Activated gamma-delta T cell treated with anti-CD3 and anti-CD28 coated beads, Interleukin-2, amount 50 U/mL, for 16 hours (primary cell): Measurements from ENCODE around the gene GOLGA8A.
"Not testable (repeated sequence)": the region's sequence is repeated elsewhere in the genome, so short reads cannot be mapped to it uniquely, and the experiment has no call there.

Source experiments
- DNase-seq: peaks from one replicate; pipeline ENCODE4 v3.0.0-alpha.2; 2020; ENCODE audit warnings: low read depth

GOLGA8A gene

GRCh38 chr15:34408973-34409372, 28.6 kb downstream of the GOLGA8A start:
- DNase-seq = not testable (repeated sequence)

DNA sequence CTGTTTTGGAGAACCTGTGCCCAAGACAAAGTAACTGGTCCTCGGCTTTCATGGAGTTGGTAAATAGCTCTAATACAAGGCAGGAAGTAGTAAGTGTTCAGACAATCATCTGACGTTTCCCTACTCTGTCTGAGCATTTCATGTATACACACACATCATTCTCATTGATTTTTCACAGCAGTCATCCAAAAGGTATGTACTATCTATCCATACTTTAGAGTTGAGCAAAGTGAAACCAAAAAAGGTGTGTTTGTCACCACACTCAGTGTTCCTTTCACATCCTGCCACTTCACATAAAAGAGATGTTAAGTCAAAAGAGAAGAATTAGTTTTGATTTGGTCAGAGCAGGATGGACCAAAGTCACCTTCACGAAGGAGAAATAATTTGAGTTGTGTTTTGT, 33.7 kb downstream of the GOLGA8A start:
- not testable (repeated sequence) for DNase-seq

DNA sequence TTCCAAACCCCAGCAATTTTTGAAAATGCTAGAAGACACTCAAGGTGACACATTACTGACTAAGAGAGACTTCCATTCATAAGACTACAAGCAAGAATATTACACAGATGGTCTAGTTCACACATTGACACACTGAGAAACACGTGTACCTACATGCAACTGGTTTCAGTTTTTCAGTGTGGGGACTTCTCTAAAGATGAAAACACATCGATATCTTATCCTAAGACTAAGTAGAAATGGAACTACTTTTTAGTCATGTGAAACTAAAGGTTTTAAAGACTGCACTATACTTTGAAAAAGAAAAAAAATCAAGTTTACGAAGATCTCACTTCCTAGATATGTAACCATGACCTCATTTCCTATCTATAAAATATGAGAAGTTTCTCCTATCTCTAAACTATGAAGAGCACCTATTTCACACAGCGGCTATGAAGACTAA, 34.4 kb downstream of the GOLGA8A start:
- not testable (repeated sequence) for DNase-seq

DNA sequence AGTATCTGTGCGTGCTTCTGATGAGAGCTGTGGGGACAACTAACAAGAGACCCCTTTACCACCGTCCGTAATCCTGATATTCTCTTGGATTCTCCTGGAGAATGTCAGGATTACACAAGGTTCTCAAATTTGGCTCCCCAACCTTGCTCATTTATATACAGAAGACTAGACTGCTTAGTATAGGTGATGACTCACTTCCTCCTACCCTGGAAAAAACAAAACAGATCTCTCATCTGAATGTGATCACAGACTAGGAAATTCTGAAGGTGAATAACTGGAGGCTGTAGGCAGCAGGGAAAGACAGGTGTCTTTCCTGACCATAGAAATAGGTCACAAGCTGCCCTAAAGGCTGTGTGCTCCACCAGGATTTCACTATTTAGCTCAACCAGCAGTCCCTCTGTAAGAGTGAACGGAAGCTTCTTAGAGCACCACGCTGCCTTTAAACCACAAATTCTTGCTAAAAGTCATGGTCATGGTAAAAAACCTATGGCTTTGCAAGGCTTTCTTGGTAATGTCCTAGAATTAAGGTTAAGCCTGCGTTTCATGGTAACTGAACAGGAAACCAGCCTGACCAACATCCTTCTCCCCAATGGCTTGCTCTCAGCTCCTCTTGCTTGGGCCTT, 39.9 kb downstream of the GOLGA8A start:
- not testable (repeated sequence) for DNase-seq

- not testable (repeated sequence) for DNase-seq
Observed at GRCh38 chr15:34392981-34393380, 44.6 kb downstream of the GOLGA8A start.

- DNase-seq = not testable (repeated sequence)
Observed at GRCh38 chr15:34389594-34390086, 48.0 kb downstream of the GOLGA8A start.
